KMS-11 (cell line): ENCODE results near the gene TGIF1.

Source experiments
- H2AFZ ChIP-seq: fragments of 200-600 bp; sonication (generic); 2 replicates; pipeline ENCODE4 v1.6.1; 2016; ENCODE audit warnings: antibody characterized with exemption, mixed run types, low read depth
- H3K27ac ChIP-seq: fragments of 200-600 bp; sonication (generic); 2 replicates; pipeline ENCODE4 v1.6.1; 2016; ENCODE audit warnings: mild to moderate bottlenecking, mixed run types
- H3K27me3 ChIP-seq: fragments of 200-600 bp; sonication (generic); 2 replicates; pipeline ENCODE4 v1.6.1; 2017; ENCODE audit warnings: mild to moderate bottlenecking, low read depth, mixed run types, moderate library complexity; ENCODE audit not compliant: insufficient read depth
- H3K36me3 ChIP-seq: fragments of 200-600 bp; sonication (generic); 2 replicates; pipeline ENCODE4 v1.6.1; 2017; ENCODE audit warnings: mild to moderate bottlenecking, mixed run types; ENCODE audit not compliant: insufficient read depth
- H3K4me1 ChIP-seq: fragments of 200-600 bp; sonication (generic); 2 replicates; pipeline ENCODE4 v1.6.1; 2016; ENCODE audit warnings: mild to moderate bottlenecking, low read depth, mixed run types; ENCODE audit not compliant: poor library complexity, severe bottlenecking
- H3K4me2 ChIP-seq: fragments of 200-600 bp; sonication (generic); 2 replicates; pipeline ENCODE4 v1.7.0; 2016; ENCODE audit warnings: mild to moderate bottlenecking, mixed run types
- H3K4me3 ChIP-seq: fragments of 200-600 bp; sonication (generic); IDR thresholded peaks from 2 replicates; pipeline ENCODE4 v1.6.1; 2017; ENCODE audit warnings: low read depth, low read length, mixed read lengths; ENCODE audit not compliant: insufficient read depth
- H3K79me2 ChIP-seq: fragments of 200-600 bp; sonication (generic); 2 replicates; pipeline ENCODE4 v1.6.1; 2016; ENCODE audit warnings: low read depth, mixed run types; ENCODE audit not compliant: insufficient read depth
- H3K9ac ChIP-seq: fragments of 200-600 bp; sonication (generic); 2 replicates; pipeline ENCODE4 v1.6.1; 2016; ENCODE audit warnings: mild to moderate bottlenecking, mixed run types
- H4K20me1 ChIP-seq: fragments of 200-600 bp; sonication (generic); 2 replicates; pipeline ENCODE4 v1.6.1; 2016; ENCODE audit warnings: mild to moderate bottlenecking, mixed run types; ENCODE audit not compliant: insufficient read depth
- CTCF ChIP-seq: fragments of 200-600 bp; sonication (generic); conservative IDR thresholded peaks from 2 replicates; pipeline ENCODE4 v1.6.1; 2017; ENCODE audit warnings: low read depth, mild to moderate bottlenecking, antibody characterized with exemption, low read length, moderate library complexity, mixed read lengths

The TGIF1 gene

GRCh38 chr18:3489462-3489861 lies 39.5 kb downstream of the TGIF1 start:
- Histone ChIP-seq H3K79me2 (no peaks in the 10 kb centered on the region), H3K27me3 (no peaks in the 10 kb centered on the region), H3K36me3 (no peaks in the 10 kb centered on the region), H4K20me1 (no peaks in the 10 kb centered on the region), H3K4me3 (no peak overlapping the region), H2AFZ (no peak overlapping the region), H3K27ac (no peak overlapping the region), H3K9ac (no peak overlapping the region), H3K4me1 (no peaks in the 10 kb centered on the region), H3K4me2 (no peak overlapping the region)
- TF ChIP-seq CTCF: no peak

- TF ChIP-seq CTCF: no peak
- H3K27ac ChIP-seq: no peak overlapping the region
Measured at GRCh38 chr18:3491981-3492555, 42.1 kb downstream of the TGIF1 start.

GRCh38 chr18:3492721-3493120 lies 42.7 kb downstream of the TGIF1 start:
- no peak overlapping the region for H2AFZ ChIP-seq
- no peak overlapping the region for H3K27ac ChIP-seq
- H3K4me3 ChIP-seq: no peak overlapping the region
- no peaks in the 10 kb centered on the region for H3K27me3 ChIP-seq
- no peak overlapping the region for H3K9ac ChIP-seq
- H4K20me1 ChIP-seq: no peaks in the 10 kb centered on the region
- no peaks in the 10 kb centered on the region for H3K79me2 ChIP-seq
- H3K4me1 ChIP-seq: no peaks in the 10 kb centered on the region
- no peak for TF ChIP-seq CTCF
- no peak overlapping the region for H3K4me2 ChIP-seq
- no peaks in the 10 kb centered on the region for H3K36me3 ChIP-seq

More at GRCh38 chr18:3491981-3492555, 42.1 kb downstream of the TGIF1 start:
- H3K27me3 ChIP-seq: no peaks in the 10 kb centered on the region
- H4K20me1 ChIP-seq: no peaks in the 10 kb centered on the region
- H3K4me3 ChIP-seq: no peak overlapping the region
- no peaks in the 10 kb centered on the region for H3K4me1 ChIP-seq
- H2AFZ ChIP-seq: no peak overlapping the region
- no peaks in the 10 kb centered on the region for H3K79me2 ChIP-seq
- no peaks in the 10 kb centered on the region for H3K36me3 ChIP-seq
- no peak overlapping the region for H3K9ac ChIP-seq
- H3K4me2 ChIP-seq: no peak overlapping the region

- Histone ChIP-seq H3K4me3 (no peak overlapping the region), H3K27me3 (no peaks in the 10 kb centered on the region), H3K9ac (no peak overlapping the region), H4K20me1 (no peaks in the 10 kb centered on the region), H3K4me1 (no peaks in the 10 kb centered on the region), H3K27ac (no peak overlapping the region), H3K79me2 (no peaks in the 10 kb centered on the region), H3K36me3 (no peaks in the 10 kb centered on the region), H3K4me2 (no peak overlapping the region), H2AFZ (no peak overlapping the region)
- no peak for TF ChIP-seq CTCF
Measured at GRCh38 chr18:3493501-3494244, 43.7 kb downstream of the TGIF1 start.
